Fibroblast of lung (primary cell): ENCODE measurements around the gene RAPGEF5. TPM values are rescaled to one million over a fixed set of nuclear protein-coding genes. Genes with fewer than 3 reads are reported as not detected.

ENCODE experiments used
- DNase-seq, 2 donors: peaks; one replicate each; pipeline versions ENCODE4 v3.0.0 to v3.0.0-alpha.2; 2010; ENCODE audit warnings: low read depth in 2 of 2
- H2AFZ ChIP-seq: 2 replicates; pipeline ENCODE4 v1.5.1; 2012; ENCODE audit warnings: low read length, control low read depth, inconsistent platforms
- H3K27ac ChIP-seq: 2 replicates; pipeline ENCODE4 v1.5.1; 2011; ENCODE audit warnings: low read length, control low read depth; ENCODE audit not compliant: insufficient read depth
- H3K27me3 ChIP-seq: 2 replicates; pipeline ENCODE4 v1.5.1; 2011; ENCODE audit warnings: mild to moderate bottlenecking, low read length; ENCODE audit not compliant: control insufficient read depth, insufficient read depth
- H3K36me3 ChIP-seq: 2 replicates; pipeline ENCODE4 v1.5.1; 2011; ENCODE audit warnings: low read length; ENCODE audit not compliant: control insufficient read depth, insufficient read depth
- H3K4me1 ChIP-seq: 2 replicates; pipeline ENCODE4 v1.5.1; 2011; ENCODE audit warnings: low read length; ENCODE audit not compliant: control insufficient read depth, insufficient read depth; ENCODE audit errors: extremely low read depth
- H3K4me2 ChIP-seq: 2 replicates; pipeline ENCODE4 v1.5.1; 2011; ENCODE audit warnings: low read length, control low read depth; ENCODE audit not compliant: insufficient read depth; ENCODE audit errors: extremely low read depth
- H3K4me3 ChIP-seq, 4 experiments: fragments of 200-600 bp in 1 of 4; sonication (generic) in 1 of 4; replicated peaks in 1 of 4; 2 replicates each; pipeline ENCODE4 v1.5.1; 2011 to 2016; ENCODE audit warnings: low read length in 4 of 4, low read depth in 3 of 4, mild to moderate bottlenecking in 3 of 4, control low read depth in 2 of 4, inconsistent platforms in 1 of 4, mixed read lengths in 1 of 4; ENCODE audit not compliant: insufficient read depth in 1 of 4; ENCODE audit errors: control extremely low read depth in 1 of 4
- H3K79me2 ChIP-seq: 2 replicates; pipeline ENCODE4 v1.5.1; 2012; ENCODE audit warnings: mild to moderate bottlenecking, low read length, inconsistent platforms; ENCODE audit not compliant: control insufficient read depth, insufficient read depth
- H3K9ac ChIP-seq: 2 replicates; pipeline ENCODE4 v1.5.1; 2011; ENCODE audit warnings: mild to moderate bottlenecking, low read length, control low read depth; ENCODE audit not compliant: insufficient read depth
- H3K9me3 ChIP-seq: 2 replicates; pipeline ENCODE4 v1.5.1; 2012; ENCODE audit warnings: low read depth, low read length; ENCODE audit not compliant: control insufficient read depth, insufficient read depth
- H4K20me1 ChIP-seq: 2 replicates; pipeline ENCODE4 v1.5.1; 2011; ENCODE audit warnings: low read length; ENCODE audit not compliant: control insufficient read depth, insufficient read depth; ENCODE audit errors: extremely low read depth
- CTCF ChIP-seq, 2 donors: IDR thresholded peaks in 1 of 2; conservative IDR thresholded peaks in 1 of 2; 1 replicate in 1 of 2; 2 replicates in 1 of 2; pipeline ENCODE4 v1.5.1; 2011 to 2012; ENCODE audit warnings: low read length in 2 of 2, control low read depth in 1 of 2, inconsistent platforms in 1 of 2, low read depth in 1 of 2, mild to moderate bottlenecking in 1 of 2
- EZH2 ChIP-seq: IDR thresholded peaks from 2 replicates; pipeline ENCODE4 v1.5.1; 2012; ENCODE audit warnings: low read length, control low read depth, mild to moderate bottlenecking; ENCODE audit errors: missing control alignments
- polyA plus RNA-seq, 2 donors: library from polyadenylated mRNA; depleted of rRNA in 1 of 2; stranded (reverse) in 1 of 2; unstranded in 1 of 2; fragments of >200 nt; gene quantifications; 2 replicates each; pipeline ENCODE4 v1.2.1, GENCODE V29; 2011 to 2012; ENCODE audit warnings: missing spikeins in 1 of 2
- total RNA-seq: library from RNA; depleted of rRNA; stranded (reverse); fragments of >200 nt; gene quantifications from 2 replicates; pipeline ENCODE4 v1.2.1, GENCODE V29; 2014

RAPGEF5 gene
- total and polyA plus RNA-seq, 2 donors (not counting 1 experiment from before 2014, with no cell fraction given), result 1.4 to 1.5 TPM

GRCh38 chr7:22156205-22156604, 200.7 kb downstream of the RAPGEF5 start:
- no peak overlapping the region for H3K4me3 ChIP-seq
- DNase-seq, result peak; percentile 43 to 83
- H3K4me2 ChIP-seq, result no peak overlapping the region
- no peaks in the 10 kb centered on the region for H3K4me1 ChIP-seq
- no peak for TF ChIP-seq EZH2
- TF ChIP-seq CTCF (conservative IDR thresholded peaks at IDR 0.05 in 1 of 2, IDR thresholded peaks at IDR 0.05 in 1 of 2; ENCODE audit: low read depth in 1 of 2, low read length in 2 of 2), result no peak
- no peaks in the 10 kb centered on the region for H3K9me3 ChIP-seq
- no peaks in the 10 kb centered on the region for H4K20me1 ChIP-seq
- H3K9ac ChIP-seq, result no peak overlapping the region
- no peaks in the 10 kb centered on the region for H3K36me3 ChIP-seq
- no peaks in the 10 kb centered on the region for H3K79me2 ChIP-seq
- H2AFZ ChIP-seq, result no peak overlapping the region
- H3K27ac ChIP-seq, result no peak overlapping the region
- H3K27me3 ChIP-seq, result no peaks in the 10 kb centered on the region

- Histone ChIP-seq H3K4me2 (no peak overlapping the region), H3K79me2 (no peaks in the 10 kb centered on the region), H3K36me3 (no peaks in the 10 kb centered on the region), H3K4me3 (no peak overlapping the region), H4K20me1 (no peaks in the 10 kb centered on the region), H3K4me1 (no peaks in the 10 kb centered on the region), H3K27ac (no peak overlapping the region), H3K27me3 (no peaks in the 10 kb centered on the region), H2AFZ (no peak overlapping the region), H3K9me3 (no peaks in the 10 kb centered on the region), H3K9ac (no peak overlapping the region)
- no peak for TF ChIP-seq EZH2
- TF ChIP-seq CTCF (conservative IDR thresholded peaks at IDR 0.05 in 1 of 2, IDR thresholded peaks at IDR 0.05 in 1 of 2; ENCODE audit: low read depth in 1 of 2, low read length in 2 of 2), result no peak
- DNase-seq, result peak in 1 of 2 donors; percentile 15
These were observed 202.8 kb downstream of the RAPGEF5 start for GRCh38 chr7:22154143-22154529.

- no peak for DNase-seq
- Histone ChIP-seq H3K4me2 (no peak overlapping the region), H3K36me3 (no peaks in the 10 kb centered on the region), H3K9me3 (no peaks in the 10 kb centered on the region), H3K27ac (no peak overlapping the region), H3K9ac (no peak overlapping the region), H3K27me3 (no peaks in the 10 kb centered on the region), H3K4me3 (no peak overlapping the region), H3K79me2 (no peaks in the 10 kb centered on the region), H4K20me1 (no peaks in the 10 kb centered on the region), H2AFZ (no peak overlapping the region), H3K4me1 (no peaks in the 10 kb centered on the region)
- TF ChIP-seq CTCF (conservative IDR thresholded peaks at IDR 0.05 in 1 of 2, IDR thresholded peaks at IDR 0.05 in 1 of 2; ENCODE audit: low read depth in 1 of 2, low read length in 2 of 2), result no peak
- no peak for TF ChIP-seq EZH2
These were observed 203.4 kb downstream of the RAPGEF5 start for GRCh38 chr7:22153432-22154142.
